ENCODE measurements around the gene ECI1. TPM values are rescaled to one million over a fixed set of nuclear protein-coding genes. Genes with fewer than 3 reads are reported as not detected.

Gene ECI1
- total and polyA plus RNA-seq, 2 of the 4 experiments (the other 2 are of a cell fraction) = 20.3 to 30.1 TPM

- Histone ChIP-seq H3K4ac (ENCODE audit: low read depth, low read length) (no peak overlapping the region), H3K27me3 (ENCODE audit: control insufficient read depth, insufficient read depth, low read length) (no peaks in the 10 kb centered on the region), H3K23ac (ENCODE audit: low read depth, low read length) (no peak overlapping the region), H2AK9ac (replicated peaks; ENCODE audit: low read depth, low read length, poor library complexity) (peak overlapping the region; percentile 42), H3K9me3 (ENCODE audit: control insufficient read depth, insufficient read depth, low read length) (no peaks in the 10 kb centered on the region), H3K14ac (replicated peaks; ENCODE audit: low read depth, low read length) (no peak overlapping the region), H4K91ac (ENCODE audit: insufficient read depth, low read depth, low read length) (no peak overlapping the region), H3K36me3 (ENCODE audit: control insufficient read depth, insufficient read depth, low read length) (peaks cover 51% of the 10 kb centered on the region), H3K79me1 (ENCODE audit: low read depth in 1 of 2, low read length in 2 of 2) (peaks cover 14 to 30% of the 10 kb centered on the region in 2 experiments), H2BK20ac (ENCODE audit: low read depth, low read length) (no peak overlapping the region), H2AFZ (replicated peaks; ENCODE audit: low read length, poor library complexity) (no peak overlapping the region), H4K8ac (ENCODE audit: low read depth in 2 of 2, low read length in 2 of 2) (no peak overlapping the region), H2AK5ac (ENCODE audit: low read depth, low read length) (no peak overlapping the region), H3K9ac (ENCODE audit: low read depth, low read length) (no peak overlapping the region), H4K5ac (ENCODE audit: low read depth, low read length) (no peak overlapping the region), H3K27ac (ENCODE audit: insufficient read depth, low read length) (no peak overlapping the region), H3K9me1 (ENCODE audit: insufficient read depth, low read length) (0 out of 2 replicates have a peak, but pooled peaks cover 2% of the 10 kb centered on the region), H3K4me1 (ENCODE audit: control insufficient read depth, insufficient read depth, low read length) (no peaks in the 10 kb centered on the region), H3K18ac (ENCODE audit: low read depth, low read length) (no peak overlapping the region), H4K20me1 (ENCODE audit: insufficient read depth, low read length) (no peaks in the 10 kb centered on the region; the same call in none of the 2 replicates), H3K56ac (ENCODE audit: extremely low read depth, insufficient read depth, low read length) (no peak overlapping the region), H3K4me3 (ENCODE audit: insufficient read depth, low read depth, low read length) (no peak overlapping the region), H3K4me2 (ENCODE audit: low read depth, low read length) (no peak overlapping the region), H2BK120ac (ENCODE audit: low read depth, low read length) (no peak overlapping the region), H2BK5ac (ENCODE audit: low read depth, low read length, poor library complexity, severe bottlenecking) (no peak overlapping the region), H2BK15ac (ENCODE audit: low read depth, low read length) (no peak overlapping the region)
- dilution Hi-C loops (cut with HindIII; ENCODE audit: low sequenced_read_pairs, unreplicated experiment) = no loop called here
- DNase-seq = no peak
- CTCF ChIA-PET = interaction anchor here (0.5 kb wide), 1 partner anchor 406 kb away, joined by 7 read pairs; no protein-coding TSS in a partner anchor
- TF ChIP-seq BHLHE40 (IDR thresholded peaks at IDR 0.05; ENCODE audit: low read depth, low read length) = no peak
- TF ChIP-seq FOS (IDR thresholded peaks at IDR 0.05; ENCODE audit: low read depth, low read length) = no peak
- TF ChIP-seq POLR2A (IDR thresholded peaks at IDR 0.05; ENCODE audit: low read depth, low read length) = no peak
- intact Hi-C loops (cut with micrococcal nuclease) = no loop called here
- BruUV-seq (replicated peaks) = no TSS peak
- POLR2A ChIA-PET (ENCODE audit: unreplicated experiment) = no interaction called here
- ATAC-seq (ENCODE audit: low read depth) = no peak
- WGBS, 2 experiments (ENCODE audit: extremely low coverage in 2 of 2, insufficient read length in 1 of 2) = 100% methylated on average over 4 of the region's 11 CpGs; no CpG with 5 or more reads in 1 of the 2 experiments
- in situ Hi-C loops (cut with MboI; ENCODE audit: low sequenced_read_pairs) = no loop called here
Observed at GRCh38 chr16:2243781-2244180, 7.6 kb downstream of the ECI1 start.

Data from IMR-90 (cell line).